Chondrocyte (in vitro differentiated cells): ENCODE measurements around the gene SRCAP. TPM values are rescaled to one million over a fixed set of nuclear protein-coding genes. Genes with fewer than 3 reads are reported as not detected.

Source experiments
- DNase-seq: peaks from one replicate; pipeline ENCODE4 v3.0.0; 2021; ENCODE audit warnings: mixed read lengths, low spot score
- H3K27ac Mint-ChIP-seq: one replicate; pipeline ENCODE4 v1.8.0; 2021; ENCODE audit warnings: mild to moderate bottlenecking, moderate library complexity, mixed read lengths; ENCODE audit not compliant: unreplicated experiment
- H3K27me3 Mint-ChIP-seq: 2 replicates; pipeline ENCODE4 v1.8.0; 2021; ENCODE audit warnings: low read depth, mixed read lengths
- H3K36me3 Mint-ChIP-seq: 2 replicates; pipeline ENCODE4 v1.8.0; 2021; ENCODE audit warnings: low read depth, mixed read lengths
- H3K4me1 Mint-ChIP-seq: 2 replicates; pipeline ENCODE4 v1.8.0; 2021; ENCODE audit warnings: low read depth, mild to moderate bottlenecking, mixed read lengths
- H3K4me3 Mint-ChIP-seq: one replicate; pipeline ENCODE4 v1.8.0; 2021; ENCODE audit warnings: mild to moderate bottlenecking, moderate library complexity, mixed read lengths; ENCODE audit not compliant: unreplicated experiment
- H3K9me3 Mint-ChIP-seq: 2 replicates; pipeline ENCODE4 v1.8.0; 2021; ENCODE audit warnings: low read depth, mixed read lengths
- CTCF ChIP-seq: fragments of 200-600 bp; sonication (generic); IDR thresholded peaks from 2 replicates; pipeline ENCODE4 v1.5.0; 2021; ENCODE audit warnings: antibody characterized with exemption, mild to moderate bottlenecking, moderate library complexity
- total RNA-seq: library from RNA; stranded (reverse); gene quantifications from 3 replicates; pipeline ENCODE4 v1.2.1, GENCODE V29; 2021

Gene SRCAP
- total RNA-seq, 1 donor from 2014 or later = 49.2 TPM

GRCh38 chr16:30703971-30704370 lies 5.0 kb downstream of the SRCAP start:
- Mint-ChIP-seq H3K4me3 (no peak overlapping the region), H3K4me1 (peaks cover 15% of the 10 kb centered on the region), H3K27me3 (no peaks in the 10 kb centered on the region), H3K27ac (no peak overlapping the region), H3K9me3 (no peaks in the 10 kb centered on the region), H3K36me3 (peaks cover 30% of the 10 kb centered on the region)
- TF ChIP-seq CTCF = no peak
- no peak for DNase-seq

DNA sequence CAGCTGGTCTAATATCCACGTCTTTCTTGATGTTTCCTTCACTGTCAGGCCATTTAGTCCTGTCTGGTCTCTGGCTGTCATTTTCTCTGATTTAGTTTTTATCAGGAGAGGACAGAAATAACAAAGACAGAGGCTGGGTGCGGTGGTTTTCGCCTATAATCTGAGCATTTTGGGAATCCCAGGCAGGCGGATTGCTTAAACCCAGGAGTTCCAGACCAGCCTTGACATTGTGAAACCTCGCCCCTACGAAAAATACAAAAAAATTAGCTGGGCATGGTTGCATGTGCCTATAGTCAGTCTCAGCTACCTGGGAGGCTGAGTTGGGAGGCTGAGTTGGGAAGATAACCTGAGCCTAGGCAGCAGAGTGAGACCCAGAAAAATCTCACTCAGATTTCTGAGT lies 7.1 kb downstream of the SRCAP start:
- H3K9me3 Mint-ChIP-seq = no peaks in the 10 kb centered on the region
- DNase-seq = no peak
- peaks cover 42% of the 10 kb centered on the region for H3K36me3 Mint-ChIP-seq
- H3K27me3 Mint-ChIP-seq = no peaks in the 10 kb centered on the region
- no peak overlapping the region for H3K4me3 Mint-ChIP-seq
- H3K27ac Mint-ChIP-seq = peak overlapping the region; percentile 41
- no peak for TF ChIP-seq CTCF
- H3K4me1 Mint-ChIP-seq = no peaks in the 10 kb centered on the region

DNA sequence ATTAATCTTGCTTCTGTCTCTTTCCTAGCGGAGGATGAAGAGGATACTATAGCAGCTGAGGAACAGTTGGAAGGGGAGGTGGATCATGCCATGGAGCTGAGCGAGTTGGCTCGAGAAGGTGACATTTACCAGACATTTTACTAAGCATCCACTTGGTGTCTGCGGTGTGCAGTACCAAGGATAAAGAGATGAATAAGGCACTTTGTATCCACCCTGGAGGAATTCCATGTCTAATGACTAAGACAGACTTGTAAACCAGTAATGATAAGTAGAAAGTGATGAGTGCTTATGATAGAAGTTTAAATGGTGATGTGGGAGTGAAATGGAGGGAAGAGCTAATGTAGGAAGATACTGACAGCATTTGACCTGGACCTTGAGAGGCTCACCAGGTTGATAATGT lies 12.0 kb downstream of the SRCAP start:
- Mint-ChIP-seq H3K36me3 (peaks cover 62% of the 10 kb centered on the region), H3K9me3 (no peaks in the 10 kb centered on the region), H3K27me3 (no peaks in the 10 kb centered on the region), H3K4me3 (no peak overlapping the region), H3K27ac (no peak overlapping the region), H3K4me1 (peaks cover 6% of the 10 kb centered on the region)
- DNase-seq = no peak
- no peak for TF ChIP-seq CTCF

GRCh38 chr16:30711712-30712111 lies 12.7 kb downstream of the SRCAP start:
- Mint-ChIP-seq H3K27ac (no peak overlapping the region), H3K36me3 (peaks cover 67% of the 10 kb centered on the region), H3K4me1 (peaks cover 6% of the 10 kb centered on the region), H3K9me3 (no peaks in the 10 kb centered on the region), H3K27me3 (no peaks in the 10 kb centered on the region), H3K4me3 (no peak overlapping the region)
- DNase-seq = no peak
- TF ChIP-seq CTCF = no peak

DNA sequence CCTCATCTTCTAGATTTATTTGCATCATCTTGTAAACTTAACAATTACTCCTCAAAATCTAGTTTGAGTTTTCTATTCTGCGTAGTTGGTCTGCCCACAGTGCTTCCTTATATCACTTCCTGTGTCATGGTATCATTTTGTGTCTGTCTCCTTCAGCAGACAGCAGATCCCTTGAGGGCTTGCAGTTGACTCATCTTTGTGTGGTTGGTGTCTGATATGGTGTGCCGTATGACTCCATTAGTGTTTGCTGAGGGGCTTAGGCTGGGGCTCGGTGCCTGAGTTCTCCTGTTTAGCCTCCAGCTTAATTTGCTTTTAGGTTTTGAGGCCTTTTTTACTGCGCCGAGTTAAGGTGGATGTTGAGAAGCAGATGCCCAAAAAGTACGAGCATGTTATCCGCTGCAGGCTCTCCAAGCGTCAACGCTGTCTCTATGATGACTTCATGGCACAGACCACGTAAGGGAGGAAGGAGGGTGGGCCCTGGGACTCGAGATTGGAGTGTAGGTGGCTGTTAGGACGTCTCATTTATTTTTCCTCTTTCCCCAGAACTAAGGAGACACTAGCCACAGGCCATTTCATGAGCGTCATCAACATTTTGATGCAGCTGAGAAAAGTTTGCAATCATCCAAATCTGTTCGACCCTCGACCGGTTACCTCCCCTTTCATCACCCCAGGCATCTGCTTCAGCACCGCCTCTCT lies 16.9 kb downstream of the SRCAP start:
- H3K27me3 Mint-ChIP-seq = no peaks in the 10 kb centered on the region
- no peaks in the 10 kb centered on the region for H3K9me3 Mint-ChIP-seq
- peaks cover 6% of the 10 kb centered on the region for H3K4me1 Mint-ChIP-seq
- TF ChIP-seq CTCF = no peak
- H3K4me3 Mint-ChIP-seq = no peak overlapping the region
- no peak for DNase-seq
- peaks cover 56% of the 10 kb centered on the region for H3K36me3 Mint-ChIP-seq
- no peak overlapping the region for H3K27ac Mint-ChIP-seq
